Endothelial cell of umbilical vein (primary cell): Measurements from ENCODE around the gene MCEMP1. TPM values are rescaled to one million over a fixed set of nuclear protein-coding genes. Genes with fewer than 3 reads are reported as not detected.

ENCODE experiments used
- BruUV-seq: library from RNA; stranded (reverse); fragments of 400-500 nt; replicated peaks from 2 replicates; lab custom pipeline; 2021; lab: Mats Ljungman, UMichigan
- CTCF ChIA-PET: fragments of 300-600, 350-600 bp; sonication (Branson Sonifier 250); formaldehyde crosslinking; loops from one replicate; lab custom pipeline; 2021; ENCODE audit warnings: antibody characterized with exemption, inconsistent platforms; lab: Charles Lee
- POLR2A ChIA-PET: fragments of 300-600, 350-600 bp; sonication (Branson Sonifier 250); formaldehyde crosslinking; loops from one replicate; lab custom pipeline; 2021; ENCODE audit warnings: antibody characterized with exemption, inconsistent platforms; lab: Charles Lee
- DNase-seq: peaks from one replicate; pipeline ENCODE4 v3.0.0-alpha.2; 2011; ENCODE audit warnings: low read depth, low spot score
- FAIRE-seq: peaks from 2 replicates; lab custom pipeline; 2011; peaks lifted over from hg19 to GRCh38; lab: Jason Lieb, UNC
- H2AFZ ChIP-seq: 2 replicates; pipeline ENCODE4 v1.6.0; 2012; ENCODE audit warnings: low read depth, low read length, control low read depth, inconsistent platforms
- H3K27ac ChIP-seq: 2 replicates; pipeline ENCODE4 v1.5.1; 2011; ENCODE audit warnings: low read depth, mild to moderate bottlenecking, control low read depth, low read length, moderate library complexity; ENCODE audit not compliant: insufficient read depth
- H3K27me3 ChIP-seq, 2 experiments: 2 replicates each; pipeline versions ENCODE4 v1.6.0 to v1.6.1; 2011; ENCODE audit warnings: low read length in 2 of 2, mixed read lengths in 1 of 2; ENCODE audit not compliant: control insufficient read depth in 2 of 2, insufficient read depth in 2 of 2
- H3K36me3 ChIP-seq, 2 experiments: 2 replicates in 1 of 2; 3 replicates in 1 of 2; pipeline ENCODE4 v1.5.1; 2011; ENCODE audit warnings: low read length in 2 of 2, mild to moderate bottlenecking in 1 of 2, moderate library complexity in 1 of 2; ENCODE audit not compliant: control insufficient read depth in 2 of 2, insufficient read depth in 2 of 2; ENCODE audit errors: extremely low read depth in 1 of 2
- H3K4me1 ChIP-seq: 3 replicates; pipeline ENCODE4 v1.5.1; 2011; ENCODE audit warnings: mild to moderate bottlenecking, low read length; ENCODE audit not compliant: control insufficient read depth, insufficient read depth; ENCODE audit errors: extremely low read depth
- H3K4me2 ChIP-seq: 2 replicates; pipeline ENCODE4 v1.6.1; 2011; ENCODE audit warnings: low read length, control low read depth, mixed read lengths; ENCODE audit not compliant: insufficient read depth
- H3K4me3 ChIP-seq, 3 experiments: fragments of 200-600 bp in 1 of 3; sonication (generic), shearing (Covaris generic) in 1 of 3; replicated peaks in 1 of 3; 2 replicates each; pipeline ENCODE4 v1.5.1; 2011 to 2016; ENCODE audit warnings: control low read depth in 3 of 3, low read length in 3 of 3, mild to moderate bottlenecking in 2 of 3, inconsistent platforms in 1 of 3, low read depth in 1 of 3, moderate library complexity in 1 of 3; ENCODE audit not compliant: insufficient read depth in 1 of 3
- H3K79me2 ChIP-seq: 2 replicates; pipeline ENCODE4 v1.6.0; 2012; ENCODE audit warnings: low read length, inconsistent platforms; ENCODE audit not compliant: control insufficient read depth, insufficient read depth
- H3K9ac ChIP-seq: replicated peaks from 2 replicates; pipeline ENCODE3; 2011; ENCODE audit warnings: low read length, control low read depth; ENCODE audit not compliant: insufficient read depth; ENCODE audit errors: extremely low read depth
- H3K9me1 ChIP-seq: replicated peaks from 3 replicates; pipeline ENCODE4 v1.6.0; 2011; ENCODE audit warnings: mild to moderate bottlenecking, low read length; ENCODE audit not compliant: control insufficient read depth, insufficient read depth; ENCODE audit errors: extremely low read depth
- H3K9me3 ChIP-seq: replicated peaks from 2 replicates; pipeline ENCODE4 v1.5.1; 2012; ENCODE audit warnings: low read length, inconsistent platforms; ENCODE audit not compliant: control insufficient read depth, insufficient read depth
- H4K20me1 ChIP-seq: replicated peaks from 2 replicates; pipeline ENCODE3; 2011; ENCODE audit warnings: mild to moderate bottlenecking, low read length; ENCODE audit not compliant: control insufficient read depth, insufficient read depth; ENCODE audit errors: extremely low read depth
- CTCF ChIP-seq, 2 donors: IDR thresholded peaks; 1 replicate in 1 of 2; 2 replicates in 1 of 2; pipeline ENCODE4 v1.5.1; 2011; ENCODE audit warnings: low read length in 2 of 2, mild to moderate bottlenecking in 2 of 2, moderate library complexity in 2 of 2, control low read depth in 1 of 2, inconsistent platforms in 1 of 2, low read depth in 1 of 2; ENCODE audit not compliant: insufficient read depth in 1 of 2; ENCODE audit errors: extremely low read depth in 1 of 2
- EZH2 ChIP-seq: IDR thresholded peaks from 2 replicates; pipeline ENCODE4 v1.6.1; 2012; ENCODE audit warnings: borderline replicate concordance, low read depth, mild to moderate bottlenecking, moderate library complexity, low read length, inconsistent platforms; ENCODE audit not compliant: severe bottlenecking
- FOS ChIP-seq: IDR thresholded peaks from 2 replicates; pipeline ENCODE4 v1.6.1; 2011; ENCODE audit warnings: mild to moderate bottlenecking, low read length, moderate library complexity, borderline replicate concordance; ENCODE audit not compliant: insufficient read depth
- GATA2 ChIP-seq: IDR thresholded peaks from 2 replicates; pipeline ENCODE4 v1.7.0; 2011; ENCODE audit warnings: low read depth, mild to moderate bottlenecking, moderate library complexity, mixed read lengths, low read length; ENCODE audit not compliant: insufficient read length, insufficient read depth
- JUN ChIP-seq: IDR thresholded peaks from 2 replicates; pipeline ENCODE4 v1.6.1; 2011; ENCODE audit warnings: borderline replicate concordance, low read depth; ENCODE audit not compliant: insufficient read length, insufficient read depth
- MAX ChIP-seq: IDR thresholded peaks from 2 replicates; pipeline ENCODE4 v1.6.1; 2011; ENCODE audit not compliant: insufficient read depth, insufficient read length
- MYC ChIP-seq: IDR thresholded peaks from one replicate; pipeline ENCODE4 v1.6.1; 2011; ENCODE audit warnings: mild to moderate bottlenecking, low read depth, low read length
- POLR2A ChIP-seq: IDR thresholded peaks from 2 replicates; pipeline ENCODE4 v1.6.1; 2012; ENCODE audit warnings: low read depth, mild to moderate bottlenecking, control low read depth, low read length
- POLR2AphosphoS5 ChIP-seq: IDR thresholded peaks from 2 replicates; pipeline ENCODE4 v1.6.1; 2012; ENCODE audit warnings: low read depth, mild to moderate bottlenecking, control low read depth, low read length, moderate library complexity; ENCODE audit not compliant: insufficient read depth
- dilution Hi-C: fragments of 300-500 bp; cut with MboI; formaldehyde crosslinking; loops from one replicate; pipeline ENCODE4 v1.15.0; 2019; ENCODE audit warnings: low sequenced_read_pairs; ENCODE audit not compliant: extremely low pct_ligation_motif_present
- intact Hi-C: fragments of 100-400 bp; cut with micrococcal nuclease; formaldehyde crosslinking; loops from one replicate; pipeline ENCODE4 v1.10.0; 2022
- polyA plus RNA-seq, 4 experiments: library from polyadenylated mRNA; depleted of rRNA in 3 of 4; stranded (reverse) in 3 of 4; unstranded in 1 of 4; fragments of >200 nt; gene quantifications; 2 replicates each; pipeline versions ENCODE4 v1.2.1 to v1.2.3, GENCODE V29; 2011 to 2012; ENCODE audit warnings: missing spikeins in 1 of 4
- total RNA-seq: library from RNA; stranded (reverse); gene quantifications from 2 replicates; pipeline ENCODE4 v1.2.3, GENCODE V29; 2021

Gene MCEMP1
- total and polyA plus RNA-seq, 2 donors (not counting 3 experiments of a cell fraction or from before 2014, with no cell fraction given) = not detected

- no peak for FAIRE-seq
- intact Hi-C loops = no loop called here
- no peaks in the 10 kb centered on the region for H3K36me3 ChIP-seq
These were observed 36.1 kb upstream of the MCEMP1 start for GRCh38 chr19:7640803-7641202.

More at GRCh38 chr19:7640803-7641202, 36.1 kb upstream of the MCEMP1 start:
- no peaks in the 10 kb centered on the region for H3K9me3 ChIP-seq
- no peak overlapping the region for H3K27ac ChIP-seq
- H3K9ac ChIP-seq = no peak overlapping the region
- TF ChIP-seq EZH2 (no peak), CTCF (IDR thresholded peaks at IDR 0.05; ENCODE audit: extremely low read depth in 1 of 2, insufficient read depth in 1 of 2, low read depth in 1 of 2, low read length in 2 of 2) (no peak), MYC (no peak), POLR2AphosphoS5 (no peak), JUN (no peak), MAX (no peak), POLR2A (no peak), FOS (no peak), GATA2 (no peak)
- DNase-seq = no peak
- no peak overlapping the region for H3K4me3 ChIP-seq
- no peaks in the 10 kb centered on the region for H4K20me1 ChIP-seq
- H3K9me1 ChIP-seq = no peaks in the 10 kb centered on the region
- H3K79me2 ChIP-seq = no peaks in the 10 kb centered on the region
- CTCF ChIA-PET = interaction anchor here (0.9 to 2.3 kb wide), 6 partner anchors 11 to 212 kb away, joined by 3 to 8 read pairs (median 6); partner anchors contain the start of genes PET100, TRAPPC5 and XAB2
- H2AFZ ChIP-seq = no peak overlapping the region
- H3K4me1 ChIP-seq = peaks cover 7% of the 10 kb centered on the region
- POLR2A ChIA-PET = no interaction called here
- no peak overlapping the region for H3K4me2 ChIP-seq
- H3K27me3 ChIP-seq = no peaks in the 10 kb centered on the region
- dilution Hi-C loops = no loop called here
- BruUV-seq = no TSS peak
